ENCODE measurements around the gene GJC1.

DNA sequence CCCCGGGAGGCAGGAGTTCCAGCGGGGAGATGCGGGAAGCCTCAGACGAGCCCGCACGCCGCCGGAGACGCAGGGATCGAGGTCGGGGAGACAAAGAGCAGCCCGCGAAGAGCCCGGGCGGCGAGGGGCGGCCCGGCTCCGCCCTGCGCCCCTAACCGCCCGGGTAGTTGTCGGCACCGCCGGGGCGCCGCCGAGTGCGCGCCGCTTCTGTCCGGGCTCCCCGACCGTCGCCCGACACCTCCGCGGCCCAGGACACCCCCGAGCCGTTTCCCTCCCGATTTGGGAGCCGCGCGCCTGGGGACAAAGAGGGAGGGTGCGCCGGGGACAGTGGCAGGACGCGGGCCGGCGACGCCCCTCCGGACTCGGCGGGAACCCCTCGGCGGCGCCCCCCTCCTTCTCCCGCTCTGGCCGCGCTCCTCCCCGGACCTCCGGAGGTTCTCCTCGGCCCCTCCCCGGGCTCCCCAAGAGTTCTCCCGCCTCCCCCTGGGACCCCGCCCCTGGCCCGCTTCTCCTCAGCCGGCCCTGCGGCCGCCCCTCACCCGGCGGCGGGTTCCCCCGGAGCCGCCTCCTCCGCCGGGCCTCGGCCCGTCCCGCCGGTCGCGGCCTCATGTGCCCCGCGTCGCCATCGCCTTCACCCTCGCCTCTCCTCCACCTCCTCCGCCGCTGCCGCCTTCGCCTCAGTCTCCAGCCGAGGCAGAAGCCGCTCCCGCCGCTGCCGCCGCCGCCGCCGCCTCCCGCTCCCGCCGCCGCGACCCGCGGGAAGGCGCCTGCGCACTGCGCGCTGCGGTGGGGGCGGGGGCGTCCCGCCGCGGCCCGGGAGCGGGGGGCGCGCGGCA is at the start of gene GJC1:
- TF ChIP-seq YY1 (IDR thresholded peaks at IDR 0.05; ENCODE audit: insufficient read depth, insufficient read length) (no peak), ZNF274 (IDR thresholded peaks at IDR 0.05; ENCODE audit: low read depth, low read length) (no peak), SUZ12 (IDR thresholded peaks at IDR 0.05; ENCODE audit: extremely low read depth, insufficient read depth, insufficient read length) (no peak)
